Stimulated activated CD8-positive, alpha-beta memory T cell treated with anti-CD3 and anti-CD28 coated beads, Interleukin-4, amount 100 ng/mL, for 24 hours (primary cell): Measurements from ENCODE around the gene RAB3GAP1.
"Not testable (repeated sequence)": the region's sequence is repeated elsewhere in the genome, so short reads cannot be mapped to it uniquely, and the experiment has no call there.

Experiments used
- DNase-seq: peaks from one replicate; pipeline ENCODE4 v3.0.0-alpha.2; 2020; ENCODE audit warnings: low read depth

Gene RAB3GAP1

DNA sequence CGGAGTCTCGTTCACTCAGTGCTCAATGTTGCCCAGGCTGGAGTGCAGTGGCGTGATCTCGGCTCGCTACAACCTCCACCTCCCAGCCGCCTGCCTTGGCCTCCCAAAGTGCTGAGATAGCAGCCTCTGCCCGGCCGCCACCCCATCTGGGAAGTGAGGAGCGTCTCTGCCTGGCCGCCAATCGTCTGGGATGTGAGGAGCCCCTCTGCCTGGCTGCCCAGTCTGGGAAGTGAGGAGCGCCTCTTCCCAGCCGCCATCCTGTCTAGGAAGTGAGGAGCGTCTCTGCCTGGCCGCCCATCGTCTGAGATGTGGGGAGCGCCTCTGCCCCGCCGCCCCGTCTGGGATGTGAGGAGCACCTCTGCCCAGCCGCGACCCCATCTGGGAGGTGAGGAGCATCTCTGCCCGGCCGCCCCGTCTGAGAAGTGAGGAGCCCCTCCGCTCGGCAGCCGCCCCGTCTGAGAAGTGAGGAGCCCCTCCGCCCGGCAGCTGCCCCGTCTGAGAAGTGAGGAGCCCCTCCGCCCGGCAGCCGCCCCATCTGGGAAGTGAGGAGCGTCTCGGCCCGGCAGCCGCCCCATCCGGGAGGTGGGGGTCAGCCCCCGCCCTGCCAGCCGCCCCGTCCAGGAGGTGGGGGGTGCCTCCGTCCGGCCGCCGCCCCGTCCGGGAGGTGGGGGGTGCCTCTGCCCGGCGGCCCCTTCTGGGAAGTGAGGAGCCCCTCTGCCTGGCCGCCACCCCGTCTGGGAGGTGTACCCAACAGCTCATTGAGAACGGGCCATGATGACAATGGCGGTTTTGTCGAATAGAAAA, 53.6 kb downstream of the RAB3GAP1 start:
- DNase-seq = not testable (repeated sequence)

DNA sequence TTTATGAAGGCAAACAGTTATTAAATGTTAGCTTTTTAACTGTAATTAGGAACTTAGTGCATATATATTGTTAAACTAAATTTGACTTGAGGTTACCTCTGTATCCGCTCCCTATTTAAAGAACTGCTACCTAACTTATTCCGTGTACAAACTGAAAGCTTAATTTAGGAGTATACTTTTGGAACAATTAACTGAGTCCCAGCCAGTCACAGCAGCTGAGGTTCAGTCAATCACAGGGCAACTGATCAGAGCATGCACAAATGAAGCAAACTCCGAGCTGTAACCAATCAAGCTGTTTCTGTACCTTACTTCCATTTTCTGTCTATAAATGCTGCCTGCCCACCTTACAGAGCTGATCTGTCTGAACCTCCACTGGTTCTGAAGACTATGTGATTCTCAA, 61.2 kb downstream of the RAB3GAP1 start:
- DNase-seq = no peak

DNA sequence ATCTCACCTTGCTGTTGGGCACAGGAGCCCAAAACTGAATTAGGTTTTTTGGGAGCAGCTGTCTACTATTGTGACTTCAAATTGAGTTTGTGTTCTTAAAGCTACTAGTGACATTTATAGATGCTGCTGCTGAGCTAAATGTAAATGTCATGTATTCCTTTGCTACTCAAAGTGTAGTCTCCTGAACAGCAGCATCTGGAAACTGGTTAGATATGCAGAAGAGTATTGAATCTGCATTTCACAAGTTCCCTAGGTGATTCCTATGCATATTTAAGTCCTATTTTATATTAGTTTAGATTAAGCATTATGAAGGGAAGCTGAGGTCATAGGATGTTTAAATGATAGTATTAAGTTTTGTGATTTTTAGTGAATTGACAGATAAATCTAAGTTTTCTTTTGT, 67.5 kb downstream of the RAB3GAP1 start:
- DNase-seq = no peak

DNA sequence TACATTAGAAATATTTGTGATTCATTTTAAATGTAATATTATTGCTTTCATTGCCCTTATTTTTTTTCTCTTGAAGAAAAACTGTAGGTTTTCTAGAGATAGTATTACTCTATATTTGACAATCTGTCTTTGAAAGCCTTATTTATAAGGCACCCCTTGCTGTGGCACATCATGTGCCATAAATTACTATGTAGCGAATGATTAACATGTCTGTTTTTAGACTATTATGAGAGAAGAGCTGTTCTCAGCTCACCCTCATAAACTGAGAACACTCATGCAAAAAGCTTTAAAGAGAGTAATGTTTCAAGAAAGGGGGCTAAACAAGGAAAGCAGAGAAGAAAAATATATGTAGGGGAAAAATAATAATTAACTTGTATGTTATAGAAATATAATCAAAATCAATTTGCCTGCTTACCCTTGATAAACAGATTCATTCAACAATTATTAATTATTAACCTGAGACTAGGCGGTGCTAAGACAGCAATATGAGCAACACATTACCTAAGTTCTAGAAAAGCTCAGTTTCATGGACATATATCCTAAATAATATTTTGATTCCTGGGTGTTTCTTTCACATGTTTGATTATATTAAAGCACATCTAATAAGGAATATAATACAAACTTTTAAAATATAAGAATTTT, 69.0 kb downstream of the RAB3GAP1 start:
- DNase-seq = no peak

DNA sequence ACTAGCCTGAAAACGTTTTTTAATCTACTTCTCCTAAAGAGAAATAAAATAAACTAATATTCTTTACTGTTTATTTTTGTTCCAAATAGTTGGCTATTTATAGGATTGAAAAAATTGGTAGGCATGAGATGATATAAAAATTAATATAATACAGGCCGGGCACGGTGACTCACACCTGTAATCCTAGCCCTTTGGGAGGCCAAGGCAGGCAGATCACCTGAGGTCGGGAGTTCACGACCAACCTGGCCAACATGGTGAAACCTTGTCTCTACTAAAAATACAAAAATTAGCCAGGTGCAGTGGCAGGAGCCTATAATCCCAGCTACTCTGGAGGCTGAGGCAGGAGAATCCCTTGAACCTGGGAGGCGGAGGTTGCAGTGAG, 69.6 kb downstream of the RAB3GAP1 start:
- not testable (repeated sequence) for DNase-seq

DNA sequence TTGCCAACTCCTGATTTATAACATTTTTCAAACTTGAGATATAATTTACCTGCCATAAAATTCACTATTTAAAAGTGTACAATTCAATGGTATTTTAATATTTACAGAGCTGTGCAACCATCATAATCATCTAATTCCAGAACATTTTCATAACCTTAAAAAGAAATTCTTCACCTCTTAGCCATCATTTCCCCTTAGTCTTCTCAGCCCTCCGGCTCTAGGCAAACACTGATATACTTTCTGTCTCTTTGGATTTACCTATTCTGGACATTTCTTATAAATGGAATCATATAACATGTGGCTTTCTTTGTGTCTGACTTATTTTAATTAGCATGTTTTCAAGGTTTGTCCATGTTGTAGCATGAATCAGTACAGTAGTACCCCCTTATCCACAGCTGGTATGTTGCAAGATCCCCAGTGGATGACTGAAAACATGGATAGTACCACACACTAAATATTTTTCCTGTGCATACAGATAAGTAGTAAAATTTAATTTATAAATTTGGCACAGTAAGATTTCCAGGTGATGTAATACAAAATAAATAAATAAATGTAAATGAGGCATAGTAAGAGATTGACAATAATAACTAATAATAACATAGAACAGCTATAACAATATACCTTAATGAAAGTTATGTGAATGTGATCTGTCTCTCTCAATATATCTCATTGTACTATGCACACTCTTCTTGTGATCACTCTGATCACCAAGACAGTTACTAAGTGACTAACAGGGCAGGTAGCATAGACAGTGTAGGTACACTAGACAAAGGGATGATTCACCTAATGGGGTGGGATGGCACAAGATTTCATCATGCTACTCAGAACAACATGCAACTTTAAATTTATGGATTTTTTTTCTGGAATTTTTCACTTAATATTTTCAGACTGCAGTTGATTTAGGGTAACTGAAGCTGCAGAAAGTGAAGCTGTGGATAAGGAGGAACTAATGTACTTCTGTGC, 73.1 kb downstream of the RAB3GAP1 start:
- no peak for DNase-seq

DNA sequence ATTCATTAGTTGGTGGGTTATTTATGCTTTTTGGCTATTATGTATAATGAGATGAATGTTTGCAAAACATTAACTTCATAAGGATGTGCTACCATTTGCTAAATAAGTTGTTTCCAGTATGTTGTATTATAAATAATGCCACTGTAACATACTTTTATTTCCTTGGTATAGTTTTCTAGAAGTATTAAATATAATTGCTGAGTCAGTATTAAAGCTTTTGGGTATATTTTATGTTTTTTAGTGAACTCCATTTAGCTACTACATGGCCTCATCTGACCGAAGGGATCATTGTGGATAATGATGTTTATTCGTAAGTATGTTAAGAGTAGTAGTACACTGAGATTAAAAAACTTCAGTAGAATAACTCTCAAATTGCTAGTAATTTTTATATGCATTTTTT, 73.8 kb downstream of the RAB3GAP1 start:
- no peak for DNase-seq

DNA sequence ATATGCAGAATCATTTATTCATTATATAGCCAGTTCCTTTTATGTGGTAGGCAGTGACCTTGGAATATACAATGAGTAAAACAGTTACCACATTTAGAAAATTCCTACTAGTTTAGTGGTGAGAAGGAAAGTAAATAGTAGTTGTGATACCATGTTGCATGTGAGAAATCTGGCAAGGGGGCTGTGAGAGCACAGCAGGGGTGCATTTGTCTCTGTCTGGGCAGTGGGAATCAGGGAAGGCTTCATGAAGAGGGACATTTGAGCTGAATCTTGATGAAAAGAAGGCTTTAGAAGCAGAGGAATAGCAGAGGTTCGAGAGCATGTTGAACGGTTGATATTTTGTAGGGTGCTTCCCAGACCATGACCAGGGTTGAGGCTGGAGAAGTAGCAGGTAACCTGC, 78.7 kb downstream of the RAB3GAP1 start:
- DNase-seq = no peak

DNA sequence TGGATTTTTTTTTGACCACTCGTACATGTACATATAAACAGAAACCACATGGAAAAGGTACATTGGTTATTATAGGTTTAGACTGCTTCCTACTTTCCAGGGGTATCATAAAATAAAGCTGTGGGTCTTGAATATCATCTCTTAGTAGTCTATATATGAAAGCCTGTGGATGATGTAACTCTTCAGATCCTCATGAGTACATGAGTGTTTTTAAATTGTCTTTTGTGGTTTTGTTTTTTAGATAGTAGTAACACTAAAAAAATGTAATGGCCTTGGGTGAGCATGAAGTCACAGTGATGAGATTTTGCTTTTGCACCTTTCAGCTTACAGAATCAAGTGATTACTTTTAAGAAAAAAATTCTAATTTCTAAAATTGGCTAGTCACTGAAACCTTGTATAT, 80.2 kb downstream of the RAB3GAP1 start:
- no peak for DNase-seq

DNA sequence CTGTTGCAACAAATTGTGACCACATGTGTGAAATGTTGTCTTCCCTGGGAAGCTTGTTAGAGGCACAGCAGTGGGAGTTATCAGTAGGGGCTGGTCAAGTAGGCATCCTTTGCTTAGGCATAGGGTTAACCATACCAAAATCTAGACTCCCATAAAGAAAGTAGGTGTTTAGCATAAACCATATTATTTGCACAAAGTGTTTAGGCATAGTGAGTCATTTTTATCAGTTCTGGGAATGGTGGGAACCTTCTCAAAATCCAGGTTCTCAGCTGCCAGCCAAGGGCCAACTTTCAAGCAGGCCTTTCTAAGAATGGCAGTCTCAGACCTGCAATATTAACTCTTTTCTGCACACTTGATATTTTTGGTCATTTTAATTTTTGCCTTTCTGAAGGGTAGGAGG, 88.5 kb downstream of the RAB3GAP1 start:
- no peak for DNase-seq

DNA sequence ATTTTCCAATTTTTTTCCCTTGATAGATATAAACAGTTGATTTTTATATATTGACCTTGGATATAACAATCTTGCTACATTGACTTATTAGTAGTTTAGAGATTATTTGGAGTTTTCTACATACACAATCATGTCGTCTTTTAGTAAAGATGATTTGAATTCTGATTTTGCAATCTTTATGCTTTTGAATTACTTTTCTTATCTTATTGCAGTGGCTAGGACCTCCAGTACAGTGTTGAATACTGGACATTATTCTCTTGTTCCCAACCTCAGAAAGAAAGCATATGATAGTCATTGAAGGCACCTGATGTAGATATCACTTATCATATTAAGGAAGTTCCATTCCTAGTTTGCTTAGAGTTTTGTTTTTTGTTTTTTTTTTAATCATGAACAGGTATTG, 90.2 kb downstream of the RAB3GAP1 start:
- no peak for DNase-seq

DNA sequence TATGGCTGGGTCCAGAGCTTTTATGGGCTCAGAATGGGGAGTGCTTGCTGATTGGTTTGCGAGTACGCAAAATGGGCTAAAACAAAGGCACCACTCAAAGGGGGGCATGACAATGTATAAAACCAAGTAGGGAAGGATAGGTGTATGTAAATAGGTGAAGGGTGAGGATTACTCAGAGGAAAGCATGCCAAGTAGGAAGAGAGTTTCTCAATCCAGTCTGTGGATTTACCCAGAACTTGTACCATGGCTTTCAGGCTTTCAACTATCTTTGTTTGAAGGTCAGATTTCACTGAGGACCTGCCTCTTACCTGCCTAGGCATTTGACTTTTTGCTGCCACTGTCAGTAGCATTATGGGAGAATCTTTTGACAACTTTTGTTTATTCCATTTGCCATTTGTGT, 92.3 kb downstream of the RAB3GAP1 start:
- no peak for DNase-seq

DNA sequence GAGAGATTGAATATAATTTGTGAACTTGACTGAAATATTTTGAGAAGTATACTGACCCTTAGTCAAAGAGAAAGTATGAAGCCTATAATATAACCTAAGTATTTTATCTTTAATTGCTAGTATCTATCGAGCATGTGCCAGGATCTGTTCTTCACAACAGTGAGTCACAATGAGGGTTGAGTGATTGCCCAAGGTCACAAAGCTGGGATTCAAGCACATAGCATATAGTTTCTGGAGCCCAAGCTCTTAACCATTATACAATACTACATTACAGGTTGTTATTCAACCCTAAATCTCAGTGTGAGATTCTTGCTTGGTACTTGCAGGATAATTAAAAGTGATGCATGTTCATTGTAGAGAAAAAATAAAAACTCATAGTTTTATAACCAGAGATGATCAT, 97.2 kb downstream of the RAB3GAP1 start:
- DNase-seq = no peak

DNA sequence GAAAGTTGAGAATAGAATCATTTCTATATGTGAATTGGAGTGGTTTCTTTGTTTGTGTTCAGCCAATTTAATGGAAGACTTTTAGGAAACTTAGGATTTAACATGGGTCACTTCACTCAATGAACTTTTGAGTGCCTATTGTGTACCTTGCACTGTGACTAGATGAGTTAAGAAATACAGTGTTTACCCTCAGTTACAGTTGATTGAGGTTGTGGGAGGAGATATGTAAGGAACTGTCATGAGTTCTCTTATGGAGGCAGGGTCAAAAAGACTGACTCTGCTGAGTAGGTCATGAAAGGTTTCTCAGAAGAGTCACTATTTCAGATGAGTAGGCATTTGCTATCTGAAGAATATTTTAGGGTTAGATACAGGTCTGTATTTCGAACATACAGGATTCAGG, 98.6 kb downstream of the RAB3GAP1 start:
- no peak for DNase-seq

DNA sequence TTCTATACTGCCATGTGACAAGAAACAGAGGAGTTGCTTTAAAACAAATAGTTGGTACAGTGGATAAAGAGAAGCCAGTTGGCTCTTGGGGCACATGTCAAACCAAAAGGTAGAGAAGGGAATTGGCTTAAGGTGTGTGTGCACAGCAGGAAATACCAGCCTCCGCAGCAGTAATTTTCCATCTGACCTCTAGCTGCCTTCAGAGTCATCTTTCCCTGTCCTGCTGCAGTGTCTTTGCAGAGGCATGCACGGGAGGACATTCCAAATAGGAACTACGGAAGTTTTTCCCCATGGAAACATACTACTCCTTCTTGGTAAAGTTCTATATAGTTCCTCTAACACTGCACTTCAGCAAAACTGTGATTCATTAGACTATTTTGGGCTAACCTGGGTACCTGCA, 99.5 kb downstream of the RAB3GAP1 start:
- no peak for DNase-seq

DNA sequence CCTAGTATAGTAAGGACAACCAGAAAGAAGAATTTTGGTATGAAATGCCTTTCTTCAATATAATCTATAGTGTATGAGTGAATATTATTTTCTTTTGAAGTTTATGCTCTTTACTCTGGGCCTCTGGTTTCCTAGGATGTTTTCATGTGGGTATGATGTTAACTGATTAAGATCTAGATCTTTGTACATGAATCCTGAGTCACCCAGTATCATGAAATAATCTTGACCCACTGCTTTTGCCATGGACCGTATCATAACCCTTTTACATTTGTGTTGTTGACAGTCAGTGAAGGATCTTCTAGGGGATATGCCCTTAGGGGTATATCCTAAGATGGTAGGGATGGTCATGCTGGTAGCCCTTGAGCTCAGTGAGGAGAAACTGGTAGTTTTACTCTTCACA, 100.3 kb downstream of the RAB3GAP1 start:
- DNase-seq = no peak

DNA sequence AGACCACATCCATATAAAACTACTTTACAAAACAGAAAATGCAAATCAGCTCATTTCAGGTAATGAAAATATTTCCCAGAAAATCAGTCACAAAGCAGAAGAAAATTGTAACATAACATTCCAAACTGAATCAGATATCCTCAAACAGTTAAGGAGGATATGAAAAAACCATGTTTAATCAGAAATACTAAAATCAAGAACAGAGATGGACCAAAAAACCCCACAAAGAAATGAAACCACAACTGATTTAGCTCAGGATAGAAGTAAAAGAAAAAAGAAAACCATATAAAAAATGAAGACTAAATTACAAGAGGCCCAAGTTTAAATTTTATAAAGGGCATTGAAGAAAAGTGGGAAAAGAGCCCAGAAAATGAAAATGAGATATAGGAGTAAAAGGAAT, 102.9 kb downstream of the RAB3GAP1 start:
- DNase-seq = no peak

DNA sequence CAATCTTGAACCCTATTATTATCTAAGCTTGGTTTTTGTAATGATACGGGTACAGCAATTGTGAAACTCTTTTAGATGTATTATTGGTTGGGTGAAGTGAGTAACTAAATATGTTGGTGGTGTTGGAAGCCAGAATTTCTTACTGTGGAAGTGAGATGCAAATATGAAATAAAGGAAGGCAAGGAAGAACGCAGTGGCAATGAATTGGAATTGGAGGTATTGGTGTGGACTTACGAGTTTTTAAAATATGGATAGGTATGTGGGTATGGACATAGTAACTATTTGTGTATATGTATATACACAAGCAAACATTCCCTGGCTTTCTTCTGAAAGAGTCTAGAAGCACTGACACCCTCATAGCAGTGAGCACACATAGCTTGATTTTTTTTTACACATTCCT, 105.8 kb downstream of the RAB3GAP1 start:
- DNase-seq = no peak

DNA sequence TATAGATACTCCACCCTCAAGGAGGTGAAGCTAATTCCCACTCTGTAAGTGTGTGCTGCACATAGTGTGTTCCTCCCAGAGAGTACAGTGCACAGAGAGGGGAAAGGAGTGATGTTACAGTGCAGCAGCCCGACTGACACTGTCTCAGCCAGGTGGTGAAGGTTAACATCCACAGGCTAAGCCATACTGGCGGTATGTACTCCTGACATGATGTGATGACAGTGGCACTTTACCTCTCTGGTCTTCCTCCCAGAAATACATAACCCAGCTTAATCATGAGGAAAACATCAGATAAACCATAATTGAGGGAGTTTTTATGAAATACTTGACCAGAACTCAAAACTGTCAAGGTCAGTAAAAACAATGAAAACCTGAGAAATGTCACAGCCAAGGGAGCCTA, 107.1 kb downstream of the RAB3GAP1 start:
- no peak for DNase-seq

DNA sequence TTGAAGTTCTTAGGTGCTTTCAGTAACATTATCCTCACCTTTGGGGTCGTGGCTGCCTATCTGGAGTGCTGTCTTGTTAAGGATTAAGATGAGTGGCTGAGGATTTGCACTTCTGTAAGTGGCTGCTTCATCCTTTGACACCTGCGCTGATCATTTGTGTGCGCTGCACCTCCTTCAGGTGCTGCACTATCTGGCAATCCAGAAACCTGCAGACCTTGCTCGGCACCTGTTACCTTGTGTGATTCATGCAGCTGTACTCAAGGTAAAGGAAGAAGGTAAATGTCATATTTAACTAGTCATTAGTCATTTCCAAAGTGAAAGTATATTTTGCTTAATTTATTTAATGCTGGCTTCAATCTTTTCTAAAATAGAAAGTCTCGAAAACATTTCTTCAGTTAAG, 110.3 kb downstream of the RAB3GAP1 start:
- DNase-seq = no peak

DNA sequence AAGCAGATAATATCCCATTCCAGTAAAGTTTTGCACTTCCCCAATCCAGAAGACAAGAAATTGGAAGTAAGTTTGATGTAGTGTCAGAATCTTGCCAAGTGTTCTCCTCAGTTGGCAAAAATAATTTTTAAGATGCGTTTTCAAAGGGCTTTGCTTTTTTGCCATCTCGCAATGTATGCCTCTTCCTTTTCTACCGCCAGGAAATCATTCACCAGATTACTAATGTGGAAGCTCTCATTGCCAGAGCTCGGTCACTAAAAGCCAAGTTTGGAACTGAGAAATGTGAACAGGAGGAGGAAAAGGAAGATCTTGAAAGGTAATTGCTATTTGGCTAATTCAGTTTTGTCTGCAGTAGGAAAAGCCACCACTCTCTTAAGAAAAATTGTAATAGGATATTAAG, 110.7 kb downstream of the RAB3GAP1 start:
- DNase-seq = no peak

DNA sequence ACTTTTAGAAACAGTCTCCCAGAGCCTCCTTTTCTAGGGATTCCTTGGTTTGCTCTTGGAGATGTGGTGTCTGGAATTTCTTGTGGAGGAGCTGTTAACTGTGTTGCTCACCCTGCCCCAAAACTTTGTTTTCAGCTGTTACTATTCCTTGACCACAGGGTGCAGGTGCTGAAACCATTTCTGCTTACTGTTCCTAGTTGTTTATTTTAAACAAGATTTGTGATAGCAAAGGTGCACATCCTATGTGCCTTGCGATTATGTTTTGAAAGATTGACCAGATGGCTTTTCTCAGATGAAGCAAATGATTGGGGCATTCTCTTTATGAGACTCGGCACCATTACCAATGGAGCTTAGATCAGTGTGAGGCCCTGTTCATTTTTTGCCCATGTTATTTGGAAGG, 111.2 kb downstream of the RAB3GAP1 start:
- no peak for DNase-seq

DNA sequence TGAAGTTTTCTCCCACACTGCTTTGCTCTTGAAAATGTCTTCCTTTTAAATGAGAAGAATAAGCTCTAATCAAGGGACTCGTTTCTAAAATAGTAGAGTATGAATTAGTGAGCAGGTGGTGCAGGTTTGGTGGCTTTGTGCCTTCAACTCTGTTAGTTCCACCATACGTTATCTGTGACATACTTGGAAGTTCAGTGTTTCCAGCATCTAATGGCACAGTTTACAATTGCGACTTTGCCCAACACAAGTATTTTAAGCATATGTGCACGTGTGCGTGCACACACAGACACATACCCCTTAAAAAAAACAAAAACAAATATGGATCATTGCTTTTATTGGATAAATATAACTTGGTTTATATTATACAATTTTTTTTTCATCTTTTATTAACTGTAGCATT, 111.8 kb downstream of the RAB3GAP1 start:
- no peak for DNase-seq
